ENCODE measurements around the gene CD99. TPM values are rescaled to one million over a fixed set of nuclear protein-coding genes. Genes with fewer than 3 reads are reported as not detected.
"Not testable (repeated sequence)": the region's sequence is repeated elsewhere in the genome, so short reads cannot be mapped to it uniquely, and the experiment has no call there.

Gene CD99
- total and polyA plus RNA-seq, 12 donors, result 89.4 to 266 (median 184) TPM

- H3K9me3 ChIP-seq (replicated peaks in 1 of 3), result no peaks in the 10 kb centered on the region
- H3K36me3 ChIP-seq (replicated peaks in 1 of 2), result peaks cover 0 to 15% of the 10 kb centered on the region in 2 donors
- DNase-seq, result no peak
- no peaks in the 10 kb centered on the region for H3K27me3 ChIP-seq
- H3K4me1 ChIP-seq (replicated peaks in 1 of 2), result no peaks in the 10 kb centered on the region
- intact Hi-C loops (cut with DNase I), result no loop called here
- no peak overlapping the region for H3K4me3 ChIP-seq
- no peak for TF ChIP-seq CTCF (IDR thresholded peaks at IDR 0.05)
- TF ChIP-seq POLR2A (IDR thresholded peaks at IDR 0.05), result no peak
- 93 to 94% (median 93%) methylated on average over 11 of the region's 11 CpGs for WGBS, 4 donors
- H3K27ac ChIP-seq, result no peak overlapping the region
Observed at GRCh38 chrX:2740672-2741071, 49.6 kb downstream of the CD99 start.

DNA sequence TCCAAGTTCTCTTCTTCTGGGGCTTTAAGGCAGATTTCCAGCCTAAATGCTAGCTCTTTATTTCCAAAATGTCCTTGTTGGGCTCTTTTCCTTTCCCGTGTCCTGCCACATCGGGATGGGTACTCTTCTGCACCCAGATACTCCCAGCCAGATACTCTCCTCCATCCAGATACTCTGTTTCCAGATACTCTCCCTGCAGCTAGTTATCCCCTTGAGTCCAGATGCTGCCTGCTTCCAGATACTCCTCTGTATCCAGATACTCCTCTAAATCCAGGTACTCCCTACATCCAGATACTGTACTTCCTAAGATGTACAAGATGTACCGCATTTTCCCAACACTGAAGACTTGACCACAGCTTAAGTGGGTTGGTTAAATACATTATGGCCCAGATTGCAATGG is 50.3 kb downstream of the CD99 start:
- H3K36me3 ChIP-seq (replicated peaks in 1 of 2), result peaks cover 0 to 15% of the 10 kb centered on the region in 2 donors
- WGBS, 4 donors, result 95 to 99% (median 98%) methylated on average over 3 of the region's 3 CpGs

DNA sequence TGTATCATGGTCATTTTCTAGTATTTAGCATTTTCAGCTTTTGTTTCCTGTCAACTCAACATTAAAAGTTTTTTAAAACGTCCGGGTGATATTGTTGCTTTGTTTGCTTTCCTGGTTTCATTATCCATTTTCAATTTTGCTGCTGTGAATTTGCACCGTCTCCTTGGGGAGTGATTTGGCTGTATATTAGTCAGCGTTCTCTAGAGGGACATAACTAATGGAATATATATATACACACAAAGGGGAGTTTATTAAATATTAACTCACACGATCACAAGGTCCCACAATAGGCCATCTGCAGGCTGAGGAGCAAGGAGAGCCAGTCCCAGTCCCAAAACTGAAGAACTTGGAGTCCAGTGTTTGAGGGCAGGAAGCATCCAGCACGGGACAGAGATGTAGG is 55.2 kb downstream of the CD99 start:
- intact Hi-C loops (cut with DNase I); H3K27ac ChIP-seq; H3K36me3 ChIP-seq (replicated peaks in 1 of 2); H3K4me1 ChIP-seq (replicated peaks in 1 of 2); DNase-seq; H3K27me3 ChIP-seq; H3K9me3 ChIP-seq (replicated peaks in 1 of 3); H3K4me3 ChIP-seq: not testable (repeated sequence)
- WGBS, 4 donors, result 59 to 73% (median 67%) methylated on average over 6 of the region's 6 CpGs

More for the DNA sequence above, 50.3 kb downstream of the CD99 start:
- no peak for TF ChIP-seq POLR2A (IDR thresholded peaks at IDR 0.05)
- no peak for TF ChIP-seq CTCF (IDR thresholded peaks at IDR 0.05)
- intact Hi-C loops (cut with DNase I), result no loop called here
- no peak overlapping the region for H3K4me3 ChIP-seq
- no peak overlapping the region for H3K27ac ChIP-seq
- H3K27me3 ChIP-seq, result no peaks in the 10 kb centered on the region
- DNase-seq, result no peak
- H3K9me3 ChIP-seq (replicated peaks in 1 of 3), result no peaks in the 10 kb centered on the region
- no peaks in the 10 kb centered on the region for H3K4me1 ChIP-seq (replicated peaks in 1 of 2)

DNA sequence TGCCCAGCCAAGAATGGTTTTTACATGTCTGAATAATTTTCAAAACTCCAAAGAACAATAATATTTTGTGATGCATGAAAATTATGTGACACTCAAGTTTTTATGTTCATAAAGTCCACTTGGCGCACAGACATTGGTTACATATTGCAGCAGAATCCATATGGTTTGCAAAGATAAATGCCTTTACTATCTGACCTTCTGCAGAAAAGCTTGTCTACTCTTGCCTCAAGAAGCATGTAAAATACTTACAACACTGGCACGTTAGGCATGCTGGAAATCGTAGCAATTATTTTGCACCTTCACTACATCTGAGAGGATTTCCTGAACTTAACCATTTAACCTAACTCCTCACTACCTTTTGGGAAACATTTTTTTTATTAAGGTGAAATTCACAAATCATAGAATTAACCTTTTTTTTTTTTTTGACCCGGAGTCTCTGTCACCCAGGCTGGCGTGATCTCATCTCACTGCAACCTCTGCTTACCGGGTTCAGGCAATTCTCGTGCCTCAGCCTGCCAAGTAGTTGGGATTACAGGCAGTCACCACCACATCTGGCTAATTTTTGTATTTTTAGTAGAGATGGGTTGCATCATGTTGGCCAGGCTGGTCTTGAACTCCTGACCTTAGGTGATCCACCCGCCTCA is 57.2 kb downstream of the CD99 start:
- 72 to 84% (median 78%) methylated on average over 8 of the region's 8 CpGs for WGBS, 4 donors
- intact Hi-C loops (cut with DNase I), result no loop called here
- DNase-seq, result no peak
- no peaks in the 10 kb centered on the region for H3K4me1 ChIP-seq (replicated peaks in 1 of 2)
- no peak for TF ChIP-seq CTCF (IDR thresholded peaks at IDR 0.05)
- TF ChIP-seq POLR2A (IDR thresholded peaks at IDR 0.05), result no peak
- H3K9me3 ChIP-seq (replicated peaks in 1 of 3), result no peaks in the 10 kb centered on the region
- H3K4me3 ChIP-seq, result no peak overlapping the region
- no peaks in the 10 kb centered on the region for H3K27me3 ChIP-seq
- no peaks in the 10 kb centered on the region for H3K36me3 ChIP-seq (replicated peaks in 1 of 2)
- no peak overlapping the region for H3K27ac ChIP-seq

DNA sequence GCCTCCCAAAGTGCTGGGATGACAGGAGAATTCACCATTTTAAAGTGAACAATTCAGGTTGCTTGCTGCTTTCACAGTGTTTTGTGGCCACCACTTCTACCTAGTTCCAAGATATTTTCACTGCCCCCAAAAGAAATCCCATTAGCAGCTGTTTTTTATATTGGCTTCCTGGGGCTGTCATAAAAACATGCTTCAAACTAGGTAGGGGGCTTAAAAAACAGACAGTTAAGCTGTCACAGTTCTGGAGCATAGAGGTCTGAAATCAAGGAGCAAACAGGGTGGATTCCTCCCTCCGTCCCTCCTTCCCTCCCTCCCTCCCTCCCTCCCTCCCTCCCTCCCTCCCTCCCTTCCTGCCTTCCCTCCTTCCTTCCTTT is 57.7 kb downstream of the CD99 start:
- WGBS, 4 donors, result 7 to 46% (median 39%) methylated on average over 1 of the region's 1 CpG
- intact Hi-C loops (cut with DNase I), result no loop called here
- DNase-seq, result no peak
- TF ChIP-seq CTCF (IDR thresholded peaks at IDR 0.05) (no peak), POLR2A (IDR thresholded peaks at IDR 0.05) (no peak)
- no peak overlapping the region for H3K27ac ChIP-seq
- no peaks in the 10 kb centered on the region for H3K9me3 ChIP-seq (replicated peaks in 1 of 3)
- no peak overlapping the region for H3K4me3 ChIP-seq
- no peaks in the 10 kb centered on the region for H3K4me1 ChIP-seq (replicated peaks in 1 of 2)
- no peaks in the 10 kb centered on the region for H3K36me3 ChIP-seq (replicated peaks in 1 of 2)
- no peaks in the 10 kb centered on the region for H3K27me3 ChIP-seq

Measured in adrenal gland (tissue), 12 donors.